DMS 273 treated with DMSO at 0.1 percent for 48 hours (cell line): ENCODE measurements around the gene DENND1A.
"Not testable (repeated sequence)": the region's sequence is repeated elsewhere in the genome, so short reads cannot be mapped to it uniquely, and the experiment has no call there.

Experiments
- DNase-seq: peaks from one replicate; lab custom pipeline; 2025; lab: John Stamatoyannopoulos, UW

DENND1A gene

GRCh38 chr9:123923377-123923776 lies 6.5 kb downstream of the DENND1A start:
- no peak for DNase-seq

GRCh38 chr9:123922911-123923310 lies 7.0 kb downstream of the DENND1A start:
- no peak for DNase-seq

GRCh38 chr9:123922431-123922830 lies 7.5 kb downstream of the DENND1A start:
- DNase-seq, result no peak

- no peak for DNase-seq
These were observed 15.3 kb downstream of the DENND1A start for GRCh38 chr9:123914517-123915196.

GRCh38 chr9:123912167-123912897 lies 17.6 kb downstream of the DENND1A start:
- no peak for DNase-seq

GRCh38 chr9:123911024-123911423 lies 18.9 kb downstream of the DENND1A start:
- no peak for DNase-seq

GRCh38 chr9:123909192-123909591 lies 20.7 kb downstream of the DENND1A start:
- DNase-seq, result not testable (repeated sequence)

GRCh38 chr9:123903550-123903949 lies 26.4 kb downstream of the DENND1A start:
- DNase-seq, result not testable (repeated sequence)

- DNase-seq, result no peak
These were observed 35.1 kb downstream of the DENND1A start for GRCh38 chr9:123894822-123895221.

GRCh38 chr9:123893831-123894460 lies 36.0 kb downstream of the DENND1A start:
- DNase-seq, result no peak

- DNase-seq, result no peak
These were observed 36.8 kb downstream of the DENND1A start for GRCh38 chr9:123893115-123893514.

GRCh38 chr9:123887837-123888236 lies 42.1 kb downstream of the DENND1A start:
- DNase-seq, result no peak

- DNase-seq, result not testable (repeated sequence)
These were observed 44.1 kb downstream of the DENND1A start for GRCh38 chr9:123885834-123886233.

GRCh38 chr9:123883634-123884033 lies 46.3 kb downstream of the DENND1A start:
- no peak for DNase-seq

GRCh38 chr9:123881604-123882003 lies 48.3 kb downstream of the DENND1A start:
- no peak for DNase-seq

- no peak for DNase-seq
These were observed 49.5 kb downstream of the DENND1A start for GRCh38 chr9:123880420-123880819.

GRCh38 chr9:123876750-123877149 lies 53.2 kb downstream of the DENND1A start:
- DNase-seq, result no peak

- no peak for DNase-seq
These were observed 57.2 kb downstream of the DENND1A start for GRCh38 chr9:123872710-123873109.

GRCh38 chr9:123871781-123872180 lies 58.1 kb downstream of the DENND1A start:
- no peak for DNase-seq

GRCh38 chr9:123868002-123868401 lies 61.9 kb downstream of the DENND1A start:
- no peak for DNase-seq

- DNase-seq, result no peak
These were observed 62.9 kb downstream of the DENND1A start for GRCh38 chr9:123867034-123867433.

GRCh38 chr9:123866497-123866896 lies 63.4 kb downstream of the DENND1A start:
- no peak for DNase-seq
